GM18511 (cell line): ENCODE data around the gene PPFIA1.
A peak's percentile ranks its signal among the peaks of the same experiment; 100 is the strongest.
"Not testable (repeated sequence)": the region's sequence is repeated elsewhere in the genome, so short reads cannot be mapped to it uniquely, and the experiment has no call there.

Experiments used
- ATAC-seq: cut with Tn5 transposase; IDR thresholded peaks from one replicate; pipeline ENCODE4 v1.9.1; 2021; ENCODE audit warnings: mild to moderate bottlenecking, moderate library complexity; ENCODE audit not compliant: unreplicated experiment

PPFIA1 gene

DNA sequence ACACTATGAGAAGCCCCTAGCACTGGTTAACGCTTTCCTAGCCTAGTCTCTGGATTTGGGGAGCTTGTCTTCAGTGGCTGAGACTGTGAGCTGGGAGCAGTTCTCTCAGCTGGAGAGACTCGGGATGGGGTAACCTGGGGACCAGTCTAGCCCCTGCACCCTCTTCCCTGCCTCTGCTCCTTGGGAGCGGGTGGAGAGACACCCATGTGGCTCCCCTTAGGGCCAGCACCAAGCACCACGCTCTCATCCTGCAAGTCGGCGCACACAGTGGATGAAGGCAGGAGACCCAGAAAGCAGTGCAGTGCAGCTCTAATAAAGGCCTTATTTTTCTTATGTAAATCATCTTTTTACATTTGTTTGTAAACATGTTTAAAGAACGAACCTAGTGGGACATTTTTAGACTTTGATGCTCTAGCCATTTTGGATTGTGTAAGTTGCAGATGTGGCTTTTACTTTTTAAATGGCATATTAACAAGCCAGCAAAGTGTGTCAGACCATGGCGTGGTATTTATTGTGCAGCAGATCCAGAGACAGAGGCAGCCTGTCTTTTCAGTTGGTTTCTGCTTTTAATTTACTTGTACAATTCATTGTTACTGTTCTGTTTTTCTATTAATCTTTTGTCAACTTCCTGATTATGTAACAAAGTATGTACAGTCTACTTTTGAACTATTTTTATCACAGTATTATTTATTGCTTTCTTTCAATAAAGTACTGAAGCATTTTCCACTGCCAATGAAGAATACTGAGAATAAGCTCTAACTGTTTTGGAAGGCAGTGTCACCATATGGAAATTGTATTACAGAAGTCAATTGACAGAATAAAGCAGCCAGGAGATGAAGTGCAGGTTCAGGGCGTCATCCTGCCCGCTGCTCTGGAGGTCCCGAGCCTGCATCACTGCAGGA is 113.4 kb downstream of the PPFIA1 start:
- no peak for ATAC-seq

- ATAC-seq, result no peak
Measured at GRCh38 chr11:70384566-70385152, 114.2 kb downstream of the PPFIA1 start.

DNA sequence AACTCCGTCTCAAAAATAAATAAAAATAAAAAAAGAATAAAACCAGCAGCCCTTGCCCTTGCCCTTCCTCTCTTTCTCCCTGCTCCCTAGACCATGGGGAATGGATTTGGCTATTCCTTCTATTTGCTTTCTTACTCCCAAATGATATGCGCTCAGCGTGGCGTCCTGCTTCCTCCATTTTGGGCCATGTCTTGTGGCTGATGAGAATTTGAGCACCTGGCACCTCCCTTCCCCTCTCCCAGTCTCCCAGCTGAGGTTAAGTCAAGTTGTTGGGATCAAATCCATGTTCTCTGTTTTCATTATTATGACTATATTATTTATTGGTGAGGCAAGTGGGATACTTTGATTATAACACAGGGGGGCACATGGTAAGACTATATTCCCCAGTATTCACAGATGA is 117.1 kb downstream of the PPFIA1 start:
- ATAC-seq, result no peak

DNA sequence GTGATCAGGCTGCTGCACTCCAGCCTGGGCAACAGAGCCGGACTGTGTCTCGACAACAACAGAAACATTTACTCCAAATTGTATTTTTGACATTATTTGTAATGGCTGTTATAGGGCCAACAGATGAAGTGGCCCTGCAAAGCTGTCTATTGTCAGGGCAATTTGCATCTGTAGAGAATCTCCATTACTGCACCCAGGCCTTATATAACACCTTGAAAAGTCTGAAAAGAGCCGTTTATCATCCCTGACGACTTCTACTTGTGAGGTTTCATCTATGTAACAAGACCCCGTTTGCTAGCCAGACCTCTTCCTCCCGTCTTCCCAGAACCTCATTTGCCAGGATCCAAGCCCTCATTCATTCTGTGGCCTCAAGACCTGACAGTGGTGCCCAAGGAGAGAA is 118.7 kb downstream of the PPFIA1 start:
- ATAC-seq, result no peak

GRCh38 chr11:70390882-70391281 is 120.4 kb downstream of the PPFIA1 start:
- not testable (repeated sequence) for ATAC-seq

- no peak for ATAC-seq
Measured at GRCh38 chr11:70394211-70394950, 123.9 kb downstream of the PPFIA1 start.

GRCh38 chr11:70397336-70397982 is 127.0 kb downstream of the PPFIA1 start:
- peak; percentile 23 for ATAC-seq

DNA sequence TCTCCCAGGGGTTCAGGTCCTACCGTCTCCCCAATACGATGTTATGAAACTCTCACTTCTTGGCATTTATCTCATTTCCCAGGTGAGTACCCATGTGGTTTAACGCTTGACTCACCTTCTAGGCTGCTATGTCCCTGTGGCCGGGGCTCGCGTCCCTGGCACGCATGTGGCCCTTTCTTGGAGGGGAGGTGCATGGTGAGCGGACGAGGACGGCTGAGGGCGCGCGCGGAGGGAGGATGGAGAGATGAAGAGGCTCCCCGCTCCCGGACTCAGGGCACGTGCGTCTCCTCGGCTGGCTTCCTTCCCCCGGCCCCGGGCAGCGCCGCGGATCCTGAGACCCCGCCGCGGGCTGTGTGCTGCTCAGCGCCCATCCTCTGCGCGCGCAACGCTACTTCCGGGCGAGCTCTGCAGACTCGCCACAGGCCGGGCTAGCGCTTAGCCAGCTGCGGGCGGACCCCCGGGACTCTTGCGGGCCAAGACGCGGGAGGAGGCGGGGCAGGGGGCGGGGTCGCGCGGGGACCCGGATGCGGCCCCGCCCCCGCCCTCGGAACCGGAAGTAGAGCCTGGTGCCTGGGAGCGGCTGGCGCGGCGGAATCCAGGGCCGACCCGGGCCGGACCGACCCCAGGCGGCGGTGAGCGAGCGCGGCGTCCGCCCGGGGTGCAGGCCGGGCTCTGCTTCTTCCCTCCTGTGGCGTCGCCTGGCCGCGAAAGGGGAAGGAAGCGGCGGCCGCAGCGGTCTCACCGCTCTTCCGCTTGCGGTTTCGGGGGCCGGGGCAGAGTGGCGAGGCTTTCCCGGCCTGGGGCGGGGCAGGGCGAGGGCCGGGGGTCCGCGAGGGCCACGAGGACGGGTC is 127.7 kb downstream of the PPFIA1 start, which contains the start of gene CTTN:
TSS of gene CTTN (plus strand) at position 547 of the 851 bp plus-strand sequence. CDS start 8,769 bp downstream, outside the sequence.
- peak; percentile 62 for ATAC-seq

GRCh38 chr11:70398834-70399680 is 128.6 kb downstream of the PPFIA1 start:
- no peak for ATAC-seq

DNA sequence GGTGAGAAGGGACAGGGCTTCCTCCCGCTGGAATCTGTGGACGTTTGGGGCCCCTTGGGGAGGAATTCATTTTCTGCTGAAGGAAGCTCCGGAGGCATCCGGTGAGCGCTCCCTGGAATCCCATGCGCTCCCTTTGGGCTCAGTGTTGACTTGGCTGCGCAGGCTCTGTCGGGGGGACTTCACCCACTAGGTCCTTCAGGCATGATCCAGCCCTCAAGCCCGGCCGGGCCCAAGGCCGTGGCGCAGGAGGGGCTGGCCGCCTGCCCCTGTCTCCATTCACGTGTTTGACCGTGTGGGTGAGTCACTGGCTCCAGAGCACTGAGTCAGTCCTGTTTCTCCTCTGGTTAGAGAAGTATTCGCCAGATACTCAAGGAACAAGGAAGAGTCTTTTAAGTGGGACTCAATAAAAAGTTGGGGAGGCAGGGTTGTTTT is 129.2 kb downstream of the PPFIA1 start:
- ATAC-seq, result no peak

GRCh38 chr11:70400643-70401042 is 130.2 kb downstream of the PPFIA1 start:
- no peak for ATAC-seq

GRCh38 chr11:70402016-70402415 is 131.5 kb downstream of the PPFIA1 start:
- ATAC-seq, result no peak

- ATAC-seq, result no peak
Measured at GRCh38 chr11:70402685-70403084, 132.2 kb downstream of the PPFIA1 start.

DNA sequence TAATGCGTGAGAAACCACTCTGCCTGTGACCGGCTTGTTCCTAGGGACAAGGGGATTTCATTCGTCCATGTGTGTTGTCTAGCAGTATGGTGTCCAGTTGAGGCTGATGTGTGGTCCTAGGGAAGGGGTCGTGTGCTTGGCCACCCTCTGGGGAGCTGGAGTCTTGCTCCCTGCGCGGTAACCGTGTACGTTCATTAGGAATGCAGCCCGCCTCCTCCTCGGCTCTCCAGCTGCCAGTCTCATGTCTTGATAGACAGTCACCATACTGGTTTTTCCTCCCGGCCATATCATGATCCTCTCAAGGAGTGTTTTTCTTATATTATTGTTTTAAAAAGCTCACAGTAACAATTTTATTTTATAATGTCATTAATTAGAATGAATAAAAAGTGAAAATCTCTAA is 133.8 kb downstream of the PPFIA1 start:
- ATAC-seq, result no peak

GRCh38 chr11:70405679-70406395 is 135.3 kb downstream of the PPFIA1 start:
- ATAC-seq, result no peak

DNA sequence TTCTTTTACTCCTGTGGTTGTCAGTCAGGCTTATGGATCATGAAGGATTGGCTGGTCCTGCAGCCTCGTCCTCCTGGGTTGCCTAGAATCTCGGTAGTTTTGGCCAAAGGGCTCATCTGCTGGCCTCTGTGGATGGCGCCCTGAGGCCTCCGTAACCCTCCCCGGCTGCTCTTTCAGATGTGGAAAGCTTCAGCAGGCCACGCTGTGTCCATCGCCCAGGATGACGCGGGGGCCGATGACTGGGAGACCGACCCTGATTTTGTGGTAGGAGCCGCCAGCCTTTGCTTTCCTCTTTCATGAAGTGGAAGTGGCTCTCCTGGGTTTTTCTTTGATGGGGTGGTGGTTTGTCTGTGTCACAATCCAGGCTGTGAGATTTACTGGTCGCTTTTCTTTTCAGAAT is 136.6 kb downstream of the PPFIA1 start:
- ATAC-seq, result no peak

- ATAC-seq, result no peak
Measured at GRCh38 chr11:70407814-70408213, 137.3 kb downstream of the PPFIA1 start.

- not testable (repeated sequence) for ATAC-seq
Measured at GRCh38 chr11:70408326-70408725, 137.8 kb downstream of the PPFIA1 start.
